Activated CD4-positive, alpha-beta T cell treated with anti-CD3 and anti-CD28 coated beads for 48 hours (primary cell): ENCODE results near the gene DNAJB6.
A peak's percentile ranks its signal among the peaks of the same experiment; 100 is the strongest.

ENCODE experiments used
- DNase-seq: peaks from one replicate; pipeline ENCODE4 v3.0.0-alpha.2; 2020

DNAJB6 gene

GRCh38 chr7:157336383-157337315 lies at the start of gene DNAJB6:
Gene DNAJB6, plus strand, starts transcription at chr7:157337004. Its CDS starts 21,569 bp downstream, at chr7:157358573.
- DNase-seq: peak; percentile 96

GRCh38 chr7:157291404-157292080 lies 45.3 kb upstream of the DNAJB6 start:
- no peak for DNase-seq

GRCh38 chr7:157292258-157292657 lies 44.5 kb upstream of the DNAJB6 start:
- no peak for DNase-seq

- DNase-seq: no peak
These were observed 43.9 kb upstream of the DNAJB6 start for GRCh38 chr7:157292770-157293412.

GRCh38 chr7:157293413-157293788 lies 43.4 kb upstream of the DNAJB6 start:
- no peak for DNase-seq

GRCh38 chr7:157294773-157295172 lies 42.0 kb upstream of the DNAJB6 start:
- DNase-seq: no peak

GRCh38 chr7:157295338-157295737 lies 41.5 kb upstream of the DNAJB6 start:
- DNase-seq: no peak

- no peak for DNase-seq
These were observed 39.6 kb upstream of the DNAJB6 start for GRCh38 chr7:157297185-157297584.

GRCh38 chr7:157299317-157299612 lies 37.5 kb upstream of the DNAJB6 start:
- no peak for DNase-seq

GRCh38 chr7:157299613-157300368 lies 37.0 kb upstream of the DNAJB6 start:
- DNase-seq: peak; percentile 19

GRCh38 chr7:157300369-157300825 lies 36.4 kb upstream of the DNAJB6 start:
- DNase-seq: no peak

- no peak for DNase-seq
These were observed 35.1 kb upstream of the DNAJB6 start for GRCh38 chr7:157301610-157302120.

- DNase-seq: no peak
These were observed 29.7 kb upstream of the DNAJB6 start for GRCh38 chr7:157306846-157307838.

GRCh38 chr7:157309988-157310668 lies 26.7 kb upstream of the DNAJB6 start:
- DNase-seq: no peak

- DNase-seq: no peak
These were observed 26.1 kb upstream of the DNAJB6 start for GRCh38 chr7:157310676-157311185.

GRCh38 chr7:157312941-157313340 lies 23.9 kb upstream of the DNAJB6 start:
- DNase-seq: no peak

GRCh38 chr7:157313645-157314044 lies 23.2 kb upstream of the DNAJB6 start:
- no peak for DNase-seq

GRCh38 chr7:157318015-157318706 lies 18.6 kb upstream of the DNAJB6 start:
- DNase-seq: peak; percentile 58

GRCh38 chr7:157320608-157320980 lies 16.2 kb upstream of the DNAJB6 start:
- DNase-seq: no peak

GRCh38 chr7:157323401-157323800 lies 13.4 kb upstream of the DNAJB6 start:
- no peak for DNase-seq
